NK-92 treated with Interleukin-12 subunit alpha and Interleukin-12 subunit beta, amount 100 ng/mL, for 24 hours (cell line): ENCODE results near the gene POLR1H.
"Not testable (repeated sequence)": the region's sequence is repeated elsewhere in the genome, so short reads cannot be mapped to it uniquely, and the experiment has no call there.

Source experiments
- DNase-seq: peaks from one replicate; lab custom pipeline; 2025; lab: John Stamatoyannopoulos, UW

The POLR1H gene, protein sequence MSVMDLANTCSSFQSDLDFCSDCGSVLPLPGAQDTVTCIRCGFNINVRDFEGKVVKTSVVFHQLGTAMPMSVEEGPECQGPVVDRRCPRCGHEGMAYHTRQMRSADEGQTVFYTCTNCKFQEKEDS

GRCh38 chr6:30061092-30061857 lies at the start of gene POLR1H:
Gene POLR1H (plus strand): TSS chr6:30061265. CDS start chr6:30061525, 260 bp downstream.
- DNase-seq = peak; percentile 84

- no peak for DNase-seq
These were observed 47.7 kb upstream of the POLR1H start for GRCh38 chr6:30013291-30013922.

- no peak for DNase-seq
These were observed 41.2 kb upstream of the POLR1H start for GRCh38 chr6:30019819-30020218.

- DNase-seq = no peak
These were observed 40.4 kb upstream of the POLR1H start for GRCh38 chr6:30020626-30021025.

- DNase-seq = no peak
These were observed 38.9 kb upstream of the POLR1H start for GRCh38 chr6:30022189-30022588.

- DNase-seq = not testable (repeated sequence)
These were observed 38.4 kb upstream of the POLR1H start for GRCh38 chr6:30022712-30023111.

DNA sequence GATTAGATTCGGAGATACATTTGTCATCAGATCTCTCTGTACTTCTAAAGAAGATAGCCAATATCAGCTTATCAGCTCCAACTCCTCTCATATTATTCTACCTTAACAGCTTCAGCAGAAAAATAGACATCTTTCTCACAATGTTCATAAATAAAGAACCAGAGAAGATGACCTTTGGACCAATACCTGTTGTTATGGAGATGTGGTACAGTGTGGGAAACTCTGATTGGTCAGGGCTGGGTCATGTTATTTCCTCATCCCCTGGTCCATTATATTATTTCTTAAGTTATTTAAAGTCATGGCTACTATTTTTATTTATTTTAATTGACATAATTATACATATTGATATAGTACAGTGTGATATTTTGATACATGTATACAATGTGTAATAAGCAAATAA lies 35.9 kb upstream of the POLR1H start:
- no peak for DNase-seq

DNA sequence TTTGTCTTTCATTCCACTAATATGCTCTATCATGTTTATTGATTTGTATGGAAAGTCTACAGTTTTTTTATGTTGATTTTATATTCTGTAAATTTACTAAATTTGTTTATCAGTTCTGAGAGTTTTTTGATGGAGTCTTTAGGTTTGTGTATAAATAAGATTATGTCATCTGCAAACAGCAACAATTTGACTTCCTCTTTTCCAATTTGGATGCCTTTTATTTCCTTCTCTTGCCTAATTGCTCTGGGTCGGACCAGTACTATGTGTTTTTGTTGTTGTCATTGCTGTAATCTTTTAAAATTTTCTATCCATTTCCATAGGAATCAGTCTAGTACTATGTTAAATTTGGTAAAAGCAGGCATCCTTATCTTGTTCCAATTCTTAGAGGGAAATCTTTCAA lies 31.5 kb upstream of the POLR1H start:
- DNase-seq = no peak

DNA sequence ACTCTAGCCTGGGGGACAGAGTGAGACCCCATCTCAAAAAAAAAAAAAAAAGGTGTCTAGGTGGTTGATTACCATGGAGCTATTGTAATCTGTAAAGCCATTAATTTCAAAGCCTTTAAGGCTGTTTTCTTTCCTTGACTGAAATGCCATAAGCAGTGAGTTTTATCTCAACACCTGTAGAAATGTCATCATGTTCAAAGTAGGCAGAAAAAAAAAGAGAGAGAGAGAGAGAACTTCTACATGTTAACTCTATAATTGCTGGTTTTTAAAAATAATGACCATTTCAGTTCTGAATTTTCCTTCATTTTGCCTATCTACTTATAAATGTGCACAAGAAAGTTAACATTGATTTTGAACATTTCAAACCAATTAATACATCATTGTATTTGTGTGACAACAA lies 29.7 kb upstream of the POLR1H start:
- DNase-seq = no peak

- not testable (repeated sequence) for DNase-seq
These were observed 27.6 kb upstream of the POLR1H start for GRCh38 chr6:30033440-30033839.

DNA sequence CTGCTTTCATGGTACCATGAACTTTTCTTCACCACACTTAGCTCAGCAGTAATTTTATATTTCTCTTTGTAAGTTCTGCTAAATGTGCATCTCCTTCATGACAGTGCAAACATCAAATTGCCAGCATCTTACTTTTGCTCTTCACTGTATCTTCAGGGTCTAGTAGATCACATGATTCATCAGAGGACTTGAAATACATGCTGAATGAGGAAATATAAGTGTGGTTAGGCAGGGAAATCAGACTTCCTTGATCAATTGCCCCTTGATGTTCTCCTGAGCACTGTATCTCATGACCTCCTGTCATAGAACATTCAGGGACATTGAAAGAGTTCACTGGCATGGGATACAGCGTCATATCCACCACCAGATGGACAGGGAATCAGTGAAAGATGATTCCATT lies 25.3 kb upstream of the POLR1H start:
- DNase-seq = no peak

DNA sequence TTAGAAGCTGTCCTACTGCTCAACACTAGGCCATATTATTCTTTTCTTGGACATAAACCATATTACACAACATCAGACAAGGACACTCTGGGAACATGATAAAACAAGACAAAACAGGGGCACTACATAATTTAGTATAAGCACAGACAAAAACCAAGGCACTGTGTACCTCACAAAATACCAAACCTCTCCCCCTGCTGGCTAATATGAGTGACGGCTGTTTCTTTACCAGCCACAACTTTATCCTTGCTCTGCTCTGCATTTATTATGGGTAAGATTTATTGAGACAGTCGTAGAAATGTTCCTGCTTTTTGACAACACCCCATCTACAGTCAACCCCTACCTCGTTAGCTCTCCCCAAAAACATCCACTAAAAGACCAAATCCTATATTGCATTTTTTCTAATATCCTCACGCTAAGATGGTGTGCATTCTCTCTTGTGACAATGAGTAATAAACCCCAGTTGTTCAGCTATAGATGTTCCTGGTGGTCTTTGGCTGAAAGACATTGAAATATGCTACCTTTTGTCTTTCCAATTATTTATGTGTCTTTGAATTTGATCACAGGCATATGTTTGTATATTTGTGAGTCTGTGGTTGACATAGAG lies 23.8 kb upstream of the POLR1H start:
- no peak for DNase-seq

DNA sequence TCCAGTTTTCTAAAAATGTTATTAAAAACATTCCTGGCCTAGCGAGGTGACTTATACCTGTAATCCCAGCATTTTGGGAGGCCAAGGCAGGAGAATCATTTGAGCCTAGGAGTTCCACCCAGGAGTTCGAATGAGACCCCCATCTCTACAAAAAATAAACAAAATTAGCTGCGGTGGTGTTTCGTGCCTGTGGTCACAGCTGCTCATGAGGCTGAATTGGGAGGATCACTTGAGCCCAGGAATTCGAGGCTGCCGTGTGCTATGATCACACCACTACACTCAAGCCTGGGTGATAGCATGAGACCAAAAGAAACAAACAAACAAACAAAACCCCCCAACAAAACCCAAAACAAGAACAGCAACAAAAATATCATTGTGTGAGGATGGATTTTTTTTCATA lies 19.8 kb upstream of the POLR1H start:
- DNase-seq = no peak

DNA sequence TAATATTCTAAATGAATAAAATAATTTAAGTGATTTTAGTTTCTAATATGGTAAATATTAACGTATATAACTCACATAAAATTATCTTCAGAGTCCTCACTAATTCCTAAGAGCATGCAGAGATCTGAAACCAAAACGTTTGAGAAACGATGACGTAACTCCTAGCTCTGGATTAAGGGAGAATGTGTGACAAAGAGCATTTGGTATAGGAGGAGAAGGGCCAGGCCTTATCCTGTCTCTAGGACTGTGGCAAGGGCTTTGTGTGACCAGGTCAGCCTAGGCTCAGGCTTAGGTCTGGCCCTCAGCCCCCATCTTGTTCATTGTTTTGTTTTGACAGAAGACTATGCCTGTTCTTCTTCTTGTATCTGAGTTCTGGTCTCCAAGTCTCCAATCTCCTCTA lies 19.2 kb upstream of the POLR1H start:
- DNase-seq = no peak

- DNase-seq = no peak
These were observed 18.6 kb upstream of the POLR1H start for GRCh38 chr6:30042476-30042875.

DNA sequence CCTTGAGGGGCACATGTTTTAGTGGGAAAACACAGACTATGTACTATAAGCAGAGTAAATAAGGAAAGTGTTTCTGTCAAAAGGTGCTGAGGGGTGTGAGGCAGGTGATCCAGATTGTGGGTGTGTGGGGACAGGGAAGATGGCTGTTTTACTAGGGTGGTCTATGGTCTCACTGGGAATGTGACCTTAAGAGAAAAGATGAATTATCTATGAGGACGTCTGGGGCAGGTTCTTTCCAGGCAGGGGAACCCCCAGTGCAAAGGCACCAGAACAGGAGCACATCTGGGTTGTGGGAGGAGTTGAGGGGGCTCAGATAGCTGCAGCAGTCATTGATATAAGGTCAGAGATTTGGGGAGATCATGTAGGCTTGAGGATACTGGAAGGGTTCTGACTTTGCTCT lies 18.2 kb upstream of the POLR1H start:
- no peak for DNase-seq

GRCh38 chr6:30043744-30044143 lies 17.3 kb upstream of the POLR1H start:
- DNase-seq = no peak

DNA sequence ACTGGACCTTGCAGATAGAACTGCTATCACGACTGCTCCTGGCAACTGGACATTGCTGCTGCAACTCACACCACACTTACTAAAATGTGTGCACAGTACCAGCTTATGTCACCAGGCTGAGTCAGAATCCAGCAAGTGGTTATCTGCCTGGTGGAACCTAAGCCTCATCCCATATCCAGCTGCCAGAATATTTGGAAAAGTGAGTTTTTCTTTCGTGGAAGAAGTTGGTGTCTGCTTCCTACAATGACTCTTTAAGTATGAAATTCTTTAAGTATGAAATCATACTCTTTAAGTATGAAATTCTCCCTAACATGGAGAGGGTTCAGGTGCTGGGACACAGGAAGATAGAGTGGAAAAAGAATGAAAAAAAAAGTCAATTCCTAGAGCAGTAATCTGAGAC lies 16.4 kb upstream of the POLR1H start:
- DNase-seq = no peak

- DNase-seq = no peak
These were observed 13.8 kb upstream of the POLR1H start for GRCh38 chr6:30047220-30047619.

DNA sequence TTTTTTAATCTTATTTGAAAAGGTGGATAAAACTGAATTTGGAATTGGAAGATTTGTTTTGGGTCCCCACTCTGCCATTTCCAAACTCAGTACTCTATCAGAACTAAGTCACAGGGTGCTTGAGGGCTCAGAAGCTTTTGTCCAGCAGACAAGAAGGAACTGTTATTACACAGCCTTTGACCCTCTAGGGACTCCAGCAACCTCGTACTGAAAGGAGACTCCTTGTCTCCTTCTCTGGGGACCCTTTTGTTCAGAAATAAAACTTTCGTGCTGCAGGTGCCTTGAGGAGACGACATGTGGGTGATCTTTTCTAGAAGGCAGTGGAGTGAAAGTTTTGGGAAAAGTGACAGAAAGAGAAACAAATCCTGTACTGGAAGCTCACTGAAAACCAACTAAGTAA lies 7.4 kb upstream of the POLR1H start:
- DNase-seq = no peak

DNA sequence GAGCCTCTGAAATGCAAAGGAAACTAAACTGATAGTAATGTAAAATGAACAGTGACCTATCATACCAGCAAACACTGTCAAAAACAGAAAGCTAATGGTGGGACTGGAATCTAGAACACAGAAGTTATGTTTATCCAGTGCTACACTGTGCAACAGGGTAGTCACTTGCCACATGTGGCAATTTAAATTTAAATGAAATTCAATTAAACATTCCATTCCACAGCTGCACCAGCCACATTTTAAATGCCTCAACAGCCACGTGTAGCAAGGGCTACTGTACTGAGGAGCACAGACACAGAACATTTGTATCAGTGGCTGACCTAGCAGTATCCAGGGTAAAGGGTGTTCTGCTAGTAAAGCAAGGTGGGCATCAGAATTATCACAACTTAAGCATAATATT lies 5.6 kb upstream of the POLR1H start:
- no peak for DNase-seq

DNA sequence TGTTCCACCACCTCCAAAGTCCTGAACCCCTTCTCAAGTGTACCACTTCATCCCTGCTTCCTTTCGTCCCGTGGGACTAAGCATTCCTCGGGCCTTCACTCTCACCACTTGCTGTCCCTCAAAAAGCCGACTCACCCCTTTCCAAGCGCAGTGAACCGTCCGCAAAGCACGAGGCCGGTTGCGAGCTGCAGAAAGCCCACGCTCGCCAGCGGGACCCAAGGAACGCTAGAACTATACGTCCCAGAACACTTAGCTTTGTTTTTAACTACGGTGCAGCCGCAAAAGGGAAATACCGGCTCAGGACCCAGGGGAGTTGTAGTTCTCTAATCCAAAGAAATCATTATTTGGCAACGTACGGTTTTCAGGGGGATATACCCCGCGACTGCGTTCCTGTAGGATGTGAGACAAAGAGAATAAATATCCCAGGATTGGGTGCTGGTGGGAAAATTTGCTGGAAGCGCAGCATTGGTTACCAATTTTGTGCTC lies 416 bp upstream of the POLR1H start:
- DNase-seq = peak; percentile 14

DNA sequence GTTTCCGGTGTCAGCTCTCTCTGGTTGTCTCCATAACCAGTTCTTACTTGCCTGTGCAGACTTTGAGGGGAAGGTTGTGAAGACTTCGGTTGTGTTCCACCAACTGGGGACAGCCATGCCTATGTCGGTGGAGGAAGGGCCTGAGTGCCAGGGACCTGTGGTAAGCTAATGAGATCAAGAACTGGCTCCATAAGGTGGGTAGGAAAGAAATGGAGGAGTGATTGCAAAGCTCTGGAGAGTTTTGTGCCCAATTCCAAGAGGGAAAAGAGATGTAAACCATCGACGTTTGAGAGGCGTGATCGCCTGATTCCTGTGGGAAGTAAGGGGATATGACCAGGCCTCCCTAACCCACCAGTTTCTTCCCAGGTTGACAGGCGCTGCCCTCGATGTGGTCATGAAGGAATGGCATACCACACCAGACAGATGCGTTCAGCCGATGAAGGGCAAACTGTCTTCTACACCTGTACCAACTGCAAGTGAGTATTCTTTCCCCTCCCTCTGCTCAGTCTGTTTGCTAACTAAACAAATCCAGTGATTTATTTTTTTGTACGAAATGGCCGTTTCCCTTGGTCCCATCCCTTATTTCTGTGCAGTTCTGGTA lies 893 bp downstream of the POLR1H start:
- no peak for DNase-seq
